ENCODE measurements around the gene MYO3B. TPM values are rescaled to one million over a fixed set of nuclear protein-coding genes. Genes with fewer than 3 reads are reported as not detected.

Gene MYO3B
- total RNA-seq, 1 donor from 2014 or later, result 1.5 TPM

GRCh38 chr2:170690640-170691039 is 512.7 kb downstream of the MYO3B start:
- Mint-ChIP-seq H3K9me3 (no peaks in the 10 kb centered on the region), H3K36me3 (ENCODE audit: low read depth) (no peaks in the 10 kb centered on the region), H3K4me3 (no peak overlapping the region), H3K27me3 (peaks cover 3% of the 10 kb centered on the region), H3K27ac (no peak overlapping the region), H3K4me1 (no peaks in the 10 kb centered on the region)
- DNase-seq, result no peak
- intact Hi-C loops (cut with micrococcal nuclease), result no loop called here

- H3K4me3 Mint-ChIP-seq, result no peak overlapping the region
- no peaks in the 10 kb centered on the region for H3K36me3 Mint-ChIP-seq (ENCODE audit: low read depth)
- H3K4me1 Mint-ChIP-seq, result no peaks in the 10 kb centered on the region
- intact Hi-C loops (cut with micrococcal nuclease), result no loop called here
- no peak for DNase-seq
- no peaks in the 10 kb centered on the region for H3K9me3 Mint-ChIP-seq
- H3K27me3 Mint-ChIP-seq, result peaks cover 7% of the 10 kb centered on the region
- no peak overlapping the region for H3K27ac Mint-ChIP-seq
These were observed 516.4 kb downstream of the MYO3B start for GRCh38 chr2:170694316-170694715.

- H3K4me1 Mint-ChIP-seq, result no peaks in the 10 kb centered on the region
- no peak for DNase-seq
- H3K27me3 Mint-ChIP-seq, result peaks cover 11% of the 10 kb centered on the region
- no peak overlapping the region for H3K4me3 Mint-ChIP-seq
- no peak overlapping the region for H3K27ac Mint-ChIP-seq
- H3K9me3 Mint-ChIP-seq, result no peaks in the 10 kb centered on the region
- intact Hi-C loops (cut with micrococcal nuclease), result no loop called here
- H3K36me3 Mint-ChIP-seq (ENCODE audit: low read depth), result no peaks in the 10 kb centered on the region
These were observed 517.8 kb downstream of the MYO3B start for GRCh38 chr2:170695521-170696410.

GRCh38 chr2:170696948-170697347 is 519.0 kb downstream of the MYO3B start:
- no peak for DNase-seq
- no peaks in the 10 kb centered on the region for H3K36me3 Mint-ChIP-seq (ENCODE audit: low read depth)
- H3K4me3 Mint-ChIP-seq, result no peak overlapping the region
- H3K27ac Mint-ChIP-seq, result no peak overlapping the region
- H3K4me1 Mint-ChIP-seq, result no peaks in the 10 kb centered on the region
- intact Hi-C loops (cut with micrococcal nuclease), result no loop called here
- peaks cover 19% of the 10 kb centered on the region for H3K27me3 Mint-ChIP-seq
- H3K9me3 Mint-ChIP-seq, result no peaks in the 10 kb centered on the region

GRCh38 chr2:170701011-170701410 is 523.1 kb downstream of the MYO3B start:
- intact Hi-C loops (cut with micrococcal nuclease), result no loop called here
- Mint-ChIP-seq H3K4me1 (no peaks in the 10 kb centered on the region), H3K27me3 (peaks cover 34% of the 10 kb centered on the region), H3K4me3 (no peak overlapping the region), H3K36me3 (ENCODE audit: low read depth) (no peaks in the 10 kb centered on the region), H3K27ac (no peak overlapping the region), H3K9me3 (no peaks in the 10 kb centered on the region)
- DNase-seq, result no peak

GRCh38 chr2:170703776-170704476 is 526.0 kb downstream of the MYO3B start:
- intact Hi-C loops (cut with micrococcal nuclease), result no loop called here
- H3K9me3 Mint-ChIP-seq, result no peaks in the 10 kb centered on the region
- no peak overlapping the region for H3K4me3 Mint-ChIP-seq
- DNase-seq, result no peak
- H3K27ac Mint-ChIP-seq, result no peak overlapping the region
- H3K36me3 Mint-ChIP-seq (ENCODE audit: low read depth), result no peaks in the 10 kb centered on the region
- H3K27me3 Mint-ChIP-seq, result peaks cover 49% of the 10 kb centered on the region
- H3K4me1 Mint-ChIP-seq, result no peaks in the 10 kb centered on the region
